Measurements from ENCODE around the gene PANX2.

The PANX2 gene

GRCh38 chr22:50183141-50183971 is 12.8 kb downstream of the PANX2 start:
- DNase-seq (ENCODE audit: low read depth in 1 of 2, low spot score in 1 of 2) = no peak

DNA sequence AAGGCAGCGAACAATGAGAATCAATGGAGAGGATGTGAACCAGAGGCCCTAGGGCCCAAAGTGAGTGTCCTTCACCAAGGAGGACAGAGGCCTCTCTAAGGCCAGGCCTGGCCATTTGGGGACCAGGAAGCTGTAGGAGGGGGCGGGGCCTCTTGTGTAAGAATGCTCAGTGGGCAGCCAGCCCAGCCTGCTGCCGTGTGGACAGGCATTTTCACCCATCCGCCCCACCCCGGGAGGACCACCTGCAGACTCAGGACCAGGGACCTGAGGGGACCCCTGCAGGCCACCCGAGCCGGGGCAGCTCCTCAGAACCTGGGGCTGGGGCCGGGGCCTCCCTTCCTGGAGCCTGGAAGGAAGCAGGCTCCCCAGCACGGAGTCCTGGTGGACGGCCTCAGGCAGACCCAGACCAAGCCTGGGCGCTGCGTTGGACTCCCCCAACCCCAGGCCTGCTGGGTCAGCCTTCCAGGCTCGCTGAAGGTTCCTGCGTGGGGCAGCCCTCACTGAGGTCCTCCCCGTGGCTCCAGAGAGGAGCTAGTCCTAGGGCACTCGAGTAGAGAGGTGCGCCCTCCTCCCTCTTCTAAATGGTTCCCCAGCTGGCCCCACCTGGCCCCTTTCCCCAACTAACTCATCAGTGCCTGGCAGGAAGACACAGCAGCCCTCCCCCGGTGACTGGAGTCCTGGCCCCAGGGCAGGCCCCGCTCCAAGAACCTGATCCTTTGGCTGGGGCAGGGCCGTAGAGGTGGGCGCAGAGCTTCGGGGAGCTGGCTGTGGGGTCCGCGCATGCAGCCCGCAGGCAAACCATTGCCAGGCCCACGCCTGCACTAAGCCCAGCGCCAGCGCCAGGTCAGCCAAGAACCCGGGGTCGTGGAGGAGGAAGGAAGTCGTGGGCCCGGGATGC is 13.7 kb downstream of the PANX2 start:
- DNase-seq (ENCODE audit: low read depth in 1 of 2, low spot score in 1 of 2) = no peak

DNA sequence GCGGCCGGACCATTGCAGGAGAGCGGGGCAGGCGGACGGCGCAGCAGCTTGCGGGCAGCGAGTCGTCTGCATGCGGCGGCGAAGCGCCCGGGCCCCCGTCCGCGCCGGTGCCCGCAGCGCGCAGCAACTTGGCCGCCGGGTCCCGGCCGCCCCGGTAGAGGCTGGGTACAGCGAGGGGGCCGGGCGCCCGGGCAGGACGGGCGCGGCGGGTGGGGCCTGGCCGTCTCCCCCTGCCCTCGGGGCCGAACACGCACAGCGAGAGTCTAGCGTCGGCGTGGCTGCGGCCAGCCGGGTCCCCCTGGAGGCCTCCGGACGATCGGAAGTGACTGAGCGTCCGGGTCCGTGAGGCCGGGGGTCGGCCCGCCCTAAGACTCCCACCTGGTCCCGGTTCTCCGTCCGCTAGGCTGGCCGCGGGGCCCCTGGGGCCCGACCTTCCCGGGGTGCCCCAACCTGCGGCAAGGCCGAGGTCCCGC is 14.4 kb downstream of the PANX2 start:
- DNase-seq (ENCODE audit: low read depth in 1 of 2, low spot score in 1 of 2) = no peak

- peak; percentile 68 to 83 for DNase-seq (ENCODE audit: low read depth in 1 of 2, low spot score in 1 of 2)
Measured at GRCh38 chr22:50185375-50186087, 15.0 kb downstream of the PANX2 start, which contains the start of gene TRABD. TRABD (plus strand) TSS chr22:50185913; CDS start chr22:50193061, 7,148 bp downstream.

DNA sequence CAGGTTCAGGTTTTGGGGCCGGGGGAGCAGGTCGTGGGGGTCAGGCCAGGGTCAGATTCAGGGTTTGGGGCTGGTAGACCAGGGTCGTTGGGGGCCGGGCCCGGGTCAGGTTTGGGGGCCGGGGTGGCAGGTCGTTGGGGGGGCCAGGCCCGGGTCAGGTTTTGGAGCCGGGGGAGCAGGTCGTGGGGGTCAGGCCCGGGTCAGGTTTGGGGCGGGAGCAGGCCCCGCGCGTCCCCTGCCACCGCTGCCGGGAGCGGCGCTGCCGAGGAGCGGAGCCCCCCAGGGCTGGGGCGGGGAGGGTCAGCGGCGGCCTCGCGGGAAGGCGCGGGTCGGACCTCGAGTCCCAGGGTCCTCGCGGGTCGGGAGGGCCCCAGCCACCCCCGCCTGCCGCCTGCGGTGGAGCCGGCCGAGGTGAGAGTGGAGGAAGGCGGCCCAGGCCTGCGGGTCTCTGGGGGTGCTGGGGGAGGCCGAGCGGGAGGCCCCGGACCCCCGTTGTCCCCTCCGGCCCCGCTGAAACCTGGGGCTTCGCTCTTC is 15.7 kb downstream of the PANX2 start:
- DNase-seq (ENCODE audit: low read depth in 1 of 2, low spot score in 1 of 2) = no peak

- no peak for DNase-seq (ENCODE audit: low read depth in 1 of 2, low spot score in 1 of 2)
Measured at GRCh38 chr22:50186761-50187523, 16.4 kb downstream of the PANX2 start.

DNA sequence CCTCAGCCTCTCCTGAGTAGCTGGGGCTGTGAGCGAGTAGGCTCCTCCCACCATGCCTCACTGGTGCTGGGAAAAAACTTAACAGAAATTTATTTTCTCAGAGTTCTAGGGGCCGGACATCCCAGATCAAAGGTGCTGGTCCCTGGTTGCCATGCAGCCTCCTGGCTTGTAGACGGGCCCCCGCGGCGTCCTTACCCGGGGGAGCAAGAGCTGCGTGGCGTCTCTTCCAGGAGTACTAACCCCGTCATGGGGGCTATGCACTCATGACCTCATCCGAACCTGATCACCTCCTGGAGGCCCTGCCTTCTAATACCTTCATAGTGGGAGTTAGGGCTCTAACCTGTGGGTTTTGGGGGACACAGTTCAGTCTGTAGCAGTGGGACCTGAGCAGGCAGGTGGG is 17.8 kb downstream of the PANX2 start:
- DNase-seq (ENCODE audit: low read depth in 1 of 2, low spot score in 1 of 2) = no peak

- no peak for DNase-seq (ENCODE audit: low read depth in 1 of 2, low spot score in 1 of 2)
Measured at GRCh38 chr22:50189184-50189848, 18.8 kb downstream of the PANX2 start.

GRCh38 chr22:50189849-50190181 is 19.3 kb downstream of the PANX2 start:
- no peak for DNase-seq (ENCODE audit: low read depth in 1 of 2, low spot score in 1 of 2)

GRCh38 chr22:50190182-50190940 is 19.8 kb downstream of the PANX2 start:
- peak; percentile 65 to 68 for DNase-seq (ENCODE audit: low read depth in 1 of 2, low spot score in 1 of 2)

DNA sequence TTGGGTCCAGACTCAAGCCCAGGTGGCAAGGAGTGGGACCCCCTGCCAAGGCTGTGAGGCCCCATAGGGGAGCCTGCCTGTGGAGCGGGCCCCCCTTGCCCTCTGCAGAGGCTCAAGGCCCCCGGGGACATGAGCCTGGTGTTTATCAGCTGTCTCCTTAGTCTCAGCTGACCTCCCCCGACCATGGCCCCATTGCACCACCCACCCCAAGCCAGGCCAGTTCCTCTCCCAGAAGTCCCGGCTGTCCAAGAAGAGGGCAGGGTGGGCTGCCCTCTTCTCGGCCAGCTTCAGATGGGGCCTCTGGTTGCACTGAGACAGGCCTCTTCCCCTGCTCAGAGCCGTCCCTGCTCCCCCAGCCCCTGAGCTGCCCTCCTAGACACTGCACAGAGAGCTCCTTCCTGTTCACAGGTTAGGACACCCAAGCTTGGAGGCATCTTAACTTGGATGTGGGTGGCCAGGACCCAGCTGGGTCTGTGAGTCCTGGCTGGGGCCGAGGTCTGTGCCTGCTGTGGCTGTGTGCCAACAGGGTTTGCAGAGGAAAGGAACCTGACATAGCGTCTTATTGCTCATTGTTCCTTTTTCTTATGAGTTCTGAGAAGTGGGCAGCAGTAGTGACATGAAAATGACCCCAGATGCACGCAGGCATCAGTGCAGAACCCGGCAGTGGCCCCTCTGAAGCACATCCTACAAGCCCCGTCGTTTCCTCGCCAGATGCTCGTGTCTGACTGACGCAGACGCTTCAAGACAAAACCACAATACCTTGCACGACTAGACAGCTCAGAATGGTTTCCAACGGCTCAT is 20.6 kb downstream of the PANX2 start:
- DNase-seq (ENCODE audit: low read depth in 1 of 2, low spot score in 1 of 2) = peak; percentile 59 to 63

- DNase-seq (ENCODE audit: low read depth in 1 of 2, low spot score in 1 of 2) = peak in 1 of 2 donors; percentile 41
Measured at GRCh38 chr22:50192436-50193204, 22.1 kb downstream of the PANX2 start.

GRCh38 chr22:50193621-50194020 is 23.1 kb downstream of the PANX2 start:
- no peak for DNase-seq (ENCODE audit: low read depth in 1 of 2, low spot score in 1 of 2)

- no peak for DNase-seq (ENCODE audit: low read depth in 1 of 2, low spot score in 1 of 2)
Measured at GRCh38 chr22:50194037-50194805, 23.7 kb downstream of the PANX2 start.

DNA sequence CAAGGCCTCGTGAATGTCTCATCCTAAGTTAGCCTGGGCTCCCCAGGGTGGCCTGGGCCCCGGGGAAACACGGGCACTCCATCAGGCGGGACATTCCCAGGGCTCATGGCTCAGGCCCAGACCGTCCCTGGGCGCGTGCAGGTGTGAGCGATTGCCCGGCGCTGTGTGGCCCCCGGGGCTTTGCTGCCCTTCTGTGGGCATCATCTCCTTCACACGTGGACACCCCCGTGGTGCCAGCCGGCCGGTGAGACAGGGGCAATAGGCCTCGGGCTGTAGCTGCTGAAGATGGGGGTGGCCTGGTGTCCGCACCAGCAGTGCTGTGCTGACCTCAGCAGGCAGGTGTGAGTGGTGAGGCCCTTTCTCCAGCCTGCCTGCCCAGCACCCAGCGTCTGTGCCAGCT is 25.7 kb downstream of the PANX2 start:
- DNase-seq (ENCODE audit: low read depth in 1 of 2, low spot score in 1 of 2) = no peak

DNA sequence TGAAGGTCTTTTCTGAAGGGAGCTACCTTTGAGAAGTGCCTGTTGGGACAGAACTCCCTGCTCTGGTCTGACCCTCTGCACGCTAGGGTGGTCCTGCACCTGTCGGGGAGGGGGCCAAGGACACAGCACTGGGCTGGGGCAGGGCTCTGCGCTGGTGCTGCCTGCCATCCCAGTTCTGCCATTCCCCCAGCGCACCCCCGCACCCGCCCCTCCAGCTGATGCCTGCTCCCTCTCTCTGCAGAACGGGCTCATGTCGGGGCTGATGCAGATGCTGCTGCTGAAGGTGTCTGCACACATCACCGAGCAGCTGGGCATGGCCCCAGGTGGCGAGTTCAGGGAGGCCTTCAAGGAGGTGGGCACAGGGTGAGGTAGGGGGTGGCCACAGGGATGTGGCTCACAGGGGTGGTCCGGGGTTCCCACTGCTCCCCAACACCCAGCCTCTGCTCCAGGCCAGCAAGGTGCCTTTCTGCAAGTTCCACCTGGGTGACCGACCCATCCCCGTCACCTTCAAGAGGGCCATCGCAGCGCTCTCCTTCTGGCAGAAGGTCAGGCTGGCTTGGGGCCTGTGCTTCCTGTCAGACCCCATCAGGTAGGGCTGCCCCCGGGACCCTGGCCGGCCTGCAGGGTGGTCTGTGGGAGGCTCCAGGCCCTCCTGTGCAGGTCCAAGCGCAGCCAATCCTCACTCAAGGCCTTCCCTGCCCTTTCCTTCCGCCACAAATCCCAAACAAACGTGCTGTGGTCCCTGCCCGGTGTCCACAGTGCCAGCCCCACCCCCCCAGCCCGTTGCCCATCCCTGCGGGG is 26.7 kb downstream of the PANX2 start:
- DNase-seq (ENCODE audit: low read depth in 1 of 2, low spot score in 1 of 2) = no peak
